CD1c-positive myeloid dendritic cell (primary cell): Measurements from ENCODE around the gene ACTN2.

Experiments used
- DNase-seq: peaks from one replicate; pipeline ENCODE4 v3.0.0-alpha.2; 2016; ENCODE audit errors: extremely low spot score

Gene ACTN2

DNA sequence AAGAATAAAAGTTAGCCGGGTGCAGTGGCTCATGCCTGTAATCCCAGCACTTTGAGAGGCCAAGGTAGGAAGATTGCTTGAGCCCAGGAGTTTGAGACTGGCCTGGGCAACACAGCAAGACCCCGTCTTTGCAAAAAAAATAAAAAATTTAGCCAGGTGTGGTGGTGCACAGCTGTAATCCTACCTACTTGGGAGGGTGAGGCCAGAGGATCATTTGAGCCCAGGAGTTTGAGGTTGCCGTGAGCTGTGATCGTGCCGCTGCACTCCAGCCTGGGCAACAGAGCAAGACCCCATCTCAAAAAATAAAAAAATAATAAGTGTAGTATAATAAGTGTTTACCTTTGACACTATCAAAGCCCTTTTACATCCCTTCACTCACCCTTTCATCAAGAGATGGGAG is 5.0 kb downstream of the ACTN2 start:
- no peak for DNase-seq

DNA sequence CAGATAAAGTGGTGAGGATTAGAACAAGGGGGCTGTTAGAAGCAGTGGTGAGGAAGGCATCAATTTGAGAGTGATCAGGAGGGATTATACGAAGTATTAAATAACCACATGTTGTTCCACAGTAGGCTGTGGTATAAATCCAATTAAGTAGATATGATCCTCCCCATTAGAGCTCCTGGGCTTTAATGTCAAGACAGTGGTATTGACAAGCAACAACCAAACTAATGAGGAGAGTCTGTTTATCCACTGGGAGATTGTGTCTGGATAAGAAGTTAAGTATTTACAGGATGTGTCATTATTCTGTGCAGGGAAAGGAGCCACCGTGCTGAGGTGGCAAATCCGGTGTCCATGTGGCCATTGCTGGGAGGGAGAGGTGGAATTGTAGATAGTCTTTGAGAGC is 5.8 kb downstream of the ACTN2 start:
- DNase-seq: no peak

DNA sequence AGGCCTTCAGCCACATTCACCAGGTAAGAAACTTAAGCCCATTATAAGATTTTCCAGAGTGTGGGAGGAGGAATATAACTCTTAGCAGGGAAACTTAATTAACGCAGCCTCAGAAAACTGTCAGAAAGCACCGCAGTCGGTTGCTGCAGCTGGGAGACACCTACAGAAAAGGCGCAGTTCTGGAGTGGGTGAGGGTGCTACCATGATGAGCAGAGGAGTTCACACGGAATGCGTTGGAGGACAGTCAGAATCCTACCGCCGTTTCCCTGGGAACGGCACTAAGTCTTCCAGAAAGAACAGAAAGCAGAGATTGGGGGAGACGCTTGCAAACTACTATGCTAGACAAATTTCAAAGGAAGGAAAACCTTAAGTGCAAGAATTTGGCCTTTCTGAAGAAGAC is 6.4 kb downstream of the ACTN2 start:
- no peak for DNase-seq

DNA sequence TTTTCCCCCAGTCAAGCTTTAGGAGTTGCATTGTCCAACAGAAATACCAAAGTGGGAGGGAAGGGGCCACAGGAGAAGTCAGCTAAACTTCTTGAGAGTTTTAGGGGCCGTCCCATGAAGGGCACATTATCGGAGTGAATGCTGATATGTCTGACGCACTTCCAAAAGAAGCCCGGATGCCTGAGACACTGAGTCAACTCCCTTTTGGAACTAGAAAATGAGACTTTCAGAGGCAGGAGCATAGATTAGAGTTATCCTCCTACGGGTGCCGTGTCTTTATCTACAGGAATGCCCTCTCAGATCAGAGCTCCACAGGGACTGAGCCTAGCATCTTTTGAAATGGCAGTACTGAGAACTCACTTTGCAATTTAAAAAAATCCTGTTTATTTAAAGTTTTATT is 13.1 kb downstream of the ACTN2 start:
- DNase-seq: no peak

DNA sequence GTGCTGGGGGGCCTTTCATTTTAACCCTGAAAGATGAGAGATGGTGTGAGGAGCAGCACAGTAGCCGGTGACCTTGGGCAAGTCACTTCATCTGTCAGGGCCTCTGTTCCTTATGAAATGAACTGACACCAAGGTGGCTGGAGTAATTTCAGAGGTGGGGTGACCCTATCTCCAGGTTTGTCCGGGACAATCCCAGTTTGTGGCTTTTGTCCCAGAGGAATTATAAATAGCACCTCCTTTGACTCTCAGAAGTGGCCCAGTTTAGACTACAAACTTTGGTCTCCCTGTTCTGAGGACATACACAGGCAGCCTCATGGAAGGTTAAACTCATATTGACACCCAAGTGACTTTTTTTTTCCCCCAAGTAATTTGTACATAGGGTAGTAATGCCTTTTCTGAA is 14.6 kb downstream of the ACTN2 start:
- no peak for DNase-seq

DNA sequence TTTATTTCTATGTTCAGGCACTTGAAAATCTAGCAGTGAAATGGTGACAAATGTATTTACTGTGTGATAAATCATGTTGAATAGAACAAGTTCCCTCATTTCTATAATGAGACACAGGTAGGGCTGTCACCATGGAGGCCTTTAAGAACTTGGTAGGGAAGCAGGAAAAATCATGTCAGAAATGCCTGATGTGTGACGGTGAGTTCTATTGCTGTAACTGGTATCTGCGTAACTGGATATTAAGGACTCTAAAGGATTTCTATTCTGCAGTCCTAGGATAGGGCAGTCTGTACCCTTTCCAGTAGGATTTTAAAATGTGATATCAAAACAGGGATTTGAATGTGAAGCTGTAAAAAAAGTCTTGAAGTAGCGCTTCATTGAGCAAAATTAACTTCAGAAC is 15.5 kb downstream of the ACTN2 start:
- no peak for DNase-seq

DNA sequence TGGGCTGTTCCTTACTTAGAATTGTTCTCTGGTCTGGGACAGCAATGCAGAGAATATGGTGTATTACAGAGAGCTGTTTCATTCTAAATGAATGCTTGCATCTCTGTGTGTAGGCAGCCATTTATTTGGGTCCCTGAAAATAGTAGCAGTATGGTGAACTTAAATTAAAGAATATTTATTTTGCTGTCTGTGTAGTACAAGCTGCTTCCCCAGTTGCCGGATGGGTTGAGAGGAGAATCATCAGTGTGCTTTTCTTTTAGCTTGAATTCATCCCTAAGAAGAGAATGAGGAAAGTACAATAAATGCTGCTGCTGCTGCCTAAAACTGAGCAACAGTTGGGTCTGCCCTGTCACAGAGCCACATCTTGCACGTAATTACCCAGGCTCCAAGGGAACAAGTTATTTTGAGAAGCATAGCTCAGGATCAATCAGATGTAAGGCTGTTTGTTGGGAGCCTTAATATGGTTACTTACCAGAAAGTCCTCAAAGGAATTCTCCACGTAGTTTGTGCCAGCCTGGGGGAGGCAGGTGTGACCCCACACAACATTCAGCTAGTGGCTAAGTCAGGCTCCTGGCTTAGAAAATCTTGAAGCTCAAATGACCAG is 16.6 kb downstream of the ACTN2 start:
- DNase-seq: no peak

DNA sequence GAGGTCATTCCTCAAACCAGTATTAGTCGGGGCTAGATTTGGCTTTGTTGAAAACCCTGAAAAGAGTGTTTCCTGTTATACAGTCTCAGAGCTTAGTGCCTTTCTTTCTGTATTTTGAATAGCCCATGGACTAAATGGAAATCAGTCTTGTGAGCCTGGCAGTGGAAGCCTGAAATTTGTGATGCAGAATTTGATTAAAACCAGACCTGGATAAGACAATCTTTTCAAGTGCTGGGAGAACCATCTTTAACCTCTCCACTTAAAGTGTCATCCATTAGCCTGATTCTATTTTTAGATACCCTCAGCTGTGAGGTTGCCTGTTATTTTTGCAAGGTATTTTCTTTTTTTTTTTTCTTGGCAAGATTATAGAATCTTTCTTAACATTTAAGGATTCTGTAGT is 19.5 kb downstream of the ACTN2 start:
- DNase-seq: no peak

DNA sequence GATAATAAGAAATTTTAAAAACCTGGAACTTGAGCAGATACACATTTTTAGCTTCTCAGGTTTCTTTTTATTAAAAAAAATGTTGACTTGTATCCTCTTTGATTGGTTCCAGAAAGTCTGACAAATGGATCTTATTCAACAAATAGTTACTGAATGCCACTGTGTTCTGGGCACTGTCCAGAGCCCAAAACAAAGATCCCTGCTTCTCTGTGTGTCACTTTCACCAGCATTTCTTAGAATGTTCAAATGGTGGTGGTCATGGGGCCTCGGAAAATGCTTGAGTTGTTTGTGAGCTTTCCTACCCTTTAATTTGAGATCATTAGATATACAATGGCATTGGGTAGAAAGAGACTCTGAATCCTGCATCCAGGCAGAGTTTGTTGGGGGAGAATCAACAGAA is 19.9 kb downstream of the ACTN2 start:
- no peak for DNase-seq

DNA sequence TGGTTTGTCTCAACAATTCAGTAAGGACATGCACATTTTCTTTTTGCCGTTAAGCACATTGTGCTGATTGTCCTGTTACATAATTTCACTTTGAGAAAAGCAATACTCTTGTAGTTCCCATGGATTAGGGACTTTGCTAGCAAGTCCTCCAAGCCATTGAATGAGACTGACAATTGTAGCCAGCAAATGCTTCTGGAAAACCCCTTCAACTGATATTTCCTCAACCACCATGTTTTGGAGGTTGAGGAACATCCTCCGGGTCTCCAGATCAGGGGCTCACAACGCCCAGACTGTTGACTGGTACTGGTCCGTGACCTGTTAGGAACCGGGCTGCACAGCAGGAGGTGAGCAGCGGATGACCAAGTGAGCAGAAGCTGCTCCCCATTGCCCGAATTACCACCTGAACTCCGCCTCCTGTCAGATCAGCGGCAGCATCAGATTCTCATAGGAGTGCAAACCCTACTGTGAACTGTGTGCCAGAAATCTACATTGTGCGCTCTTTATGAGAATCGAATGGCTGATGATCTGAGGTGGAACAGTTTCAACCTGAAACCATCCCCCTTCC is 24.1 kb downstream of the ACTN2 start:
- DNase-seq: no peak

DNA sequence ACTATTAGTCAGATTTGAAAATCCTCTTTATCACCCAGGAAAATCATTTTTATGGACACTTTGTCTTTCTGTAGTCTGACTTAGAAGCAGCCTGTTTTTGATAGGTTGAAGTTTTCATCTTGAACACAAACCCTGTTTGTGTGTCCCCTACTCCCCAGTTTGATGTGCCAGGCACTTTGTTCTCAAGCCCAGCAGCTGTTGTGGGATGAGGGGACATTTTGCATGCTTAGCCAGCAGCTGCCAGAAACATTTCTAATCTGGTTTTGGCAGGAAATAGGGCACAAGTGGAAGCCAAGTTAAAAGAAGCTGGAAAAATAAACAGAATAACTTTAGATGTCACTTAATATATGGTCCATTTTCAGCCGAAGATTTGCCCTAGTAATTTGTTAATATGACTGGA is 29.9 kb downstream of the ACTN2 start:
- no peak for DNase-seq

DNA sequence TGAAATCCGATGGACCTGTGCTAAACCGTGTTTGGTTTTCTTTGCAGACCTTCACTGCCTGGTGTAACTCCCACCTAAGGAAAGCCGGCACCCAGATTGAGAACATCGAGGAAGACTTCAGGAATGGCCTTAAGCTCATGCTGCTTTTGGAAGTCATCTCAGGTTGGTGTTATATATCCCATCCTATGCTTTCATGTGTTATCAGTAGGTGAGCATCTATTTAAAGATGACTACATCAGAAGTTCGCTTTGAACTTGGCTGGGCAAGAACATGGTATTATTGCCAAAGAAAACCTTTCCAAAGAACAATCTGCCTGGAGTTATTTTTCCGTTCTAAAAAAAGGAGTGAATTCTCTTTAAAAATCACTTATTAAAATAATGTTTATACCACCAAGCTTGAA is 31.5 kb downstream of the ACTN2 start:
- DNase-seq: no peak

DNA sequence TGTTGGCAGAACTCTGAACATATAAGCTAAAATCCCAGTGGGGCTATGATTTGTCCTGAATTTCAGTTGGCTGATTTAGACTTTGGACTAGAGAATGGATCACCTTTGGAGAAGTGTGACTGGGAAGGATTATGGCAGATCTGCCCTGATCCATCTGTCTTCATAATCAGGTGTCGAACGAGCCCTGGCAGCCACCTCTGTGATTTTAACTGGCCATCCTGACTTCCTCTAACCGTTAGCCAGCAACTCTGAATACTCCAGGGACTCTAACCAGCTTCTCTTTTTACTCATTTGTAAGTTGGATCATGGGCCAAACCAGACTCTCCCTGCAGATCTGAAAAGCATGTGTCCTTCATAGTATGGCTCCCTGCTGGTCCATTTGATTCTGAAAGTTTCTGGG is 32.0 kb downstream of the ACTN2 start:
- no peak for DNase-seq

DNA sequence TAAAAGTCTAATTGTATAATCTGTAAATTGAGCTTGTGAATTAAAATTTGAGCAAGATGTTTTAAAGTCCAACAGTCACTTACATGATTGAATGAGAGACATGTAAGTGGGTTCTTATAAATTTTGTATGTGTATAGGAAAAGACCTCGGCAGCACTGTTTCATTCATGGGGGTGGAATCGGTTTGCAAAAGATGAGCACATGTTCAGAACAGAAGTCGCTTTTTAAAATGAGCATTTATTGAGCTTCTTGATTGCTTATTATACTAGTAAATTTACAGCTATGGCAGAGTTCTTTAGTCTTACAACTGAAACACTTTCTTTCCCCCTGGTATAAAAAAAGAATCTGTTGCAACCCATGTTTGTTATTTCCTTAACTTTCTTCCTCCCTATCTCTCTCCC is 33.9 kb downstream of the ACTN2 start:
- no peak for DNase-seq

DNA sequence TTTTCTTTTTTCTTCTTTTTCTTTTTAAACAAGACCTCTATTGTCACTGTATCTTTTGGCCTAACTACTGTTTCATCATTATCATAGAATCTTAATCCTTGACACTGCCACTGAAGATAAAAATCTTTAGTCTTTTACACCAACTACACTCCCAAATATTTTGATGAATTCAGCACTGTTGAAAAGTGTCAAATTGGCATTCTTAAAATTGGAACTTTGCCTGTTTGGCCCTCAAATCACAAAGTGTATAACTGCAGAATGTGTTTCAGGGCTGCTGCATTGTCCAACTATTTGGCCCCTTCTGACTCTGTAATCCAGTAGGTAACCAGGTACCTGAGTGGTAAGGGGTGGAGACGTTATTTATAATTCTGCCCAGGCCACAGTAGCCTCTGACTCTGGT is 34.3 kb downstream of the ACTN2 start:
- DNase-seq: no peak

DNA sequence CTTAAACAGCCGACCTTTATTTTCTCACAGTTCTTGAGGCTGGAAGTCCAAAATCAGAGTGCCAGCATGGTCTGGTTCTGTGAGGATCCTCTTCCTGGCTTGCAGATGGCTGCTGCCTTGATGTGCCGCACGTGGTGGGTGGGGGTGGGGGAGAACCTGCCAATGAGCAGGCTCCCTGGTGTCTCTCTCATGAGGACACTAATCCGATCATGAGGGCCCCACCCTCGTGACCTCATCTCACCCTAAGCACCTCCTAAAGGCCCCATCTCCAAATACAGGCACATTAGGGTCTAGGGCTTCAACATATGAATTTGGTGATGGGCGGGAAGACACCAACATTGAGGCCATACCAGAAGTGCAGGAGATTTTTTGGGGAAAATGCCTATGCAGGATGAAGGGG is 37.8 kb downstream of the ACTN2 start:
- no peak for DNase-seq

DNA sequence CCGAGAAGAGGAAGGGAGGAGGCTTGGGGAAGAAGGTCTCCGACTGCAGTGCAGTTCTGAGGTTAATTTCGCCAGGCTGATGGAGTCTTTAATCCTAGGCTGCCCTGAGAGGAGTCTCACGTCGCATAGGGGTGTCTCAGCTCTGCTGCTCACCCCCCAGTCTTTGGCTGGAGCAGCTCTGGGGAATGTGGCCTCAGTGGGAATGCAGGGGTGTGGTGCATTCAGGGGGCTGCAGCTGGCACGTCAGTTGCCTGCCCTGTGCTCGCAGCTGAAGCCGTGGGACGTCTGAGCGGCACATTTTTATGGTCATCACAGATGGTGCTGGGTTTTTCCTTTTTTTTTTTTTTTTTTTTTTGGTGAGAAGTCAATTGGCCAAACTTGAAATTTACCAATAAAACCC is 38.2 kb downstream of the ACTN2 start:
- no peak for DNase-seq

DNA sequence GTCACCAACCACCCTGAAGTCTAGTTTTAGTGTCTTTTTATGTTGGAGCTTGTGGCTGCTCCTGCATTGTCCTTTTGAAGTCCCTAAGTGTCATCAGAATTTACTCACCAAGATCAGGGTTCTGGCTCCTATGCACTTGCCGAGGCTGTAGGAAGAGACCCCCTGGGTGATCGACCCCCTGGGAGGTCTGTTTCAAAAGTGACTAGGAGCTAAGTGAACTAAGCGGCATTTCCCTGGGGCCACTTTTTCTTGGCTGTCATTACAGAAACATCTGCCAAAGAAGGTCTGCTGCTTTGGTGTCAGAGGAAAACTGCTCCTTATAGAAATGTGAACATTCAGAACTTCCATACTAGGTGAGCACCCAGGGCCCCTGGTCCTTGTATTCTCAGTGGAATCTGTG is 39.4 kb downstream of the ACTN2 start:
- no peak for DNase-seq

DNA sequence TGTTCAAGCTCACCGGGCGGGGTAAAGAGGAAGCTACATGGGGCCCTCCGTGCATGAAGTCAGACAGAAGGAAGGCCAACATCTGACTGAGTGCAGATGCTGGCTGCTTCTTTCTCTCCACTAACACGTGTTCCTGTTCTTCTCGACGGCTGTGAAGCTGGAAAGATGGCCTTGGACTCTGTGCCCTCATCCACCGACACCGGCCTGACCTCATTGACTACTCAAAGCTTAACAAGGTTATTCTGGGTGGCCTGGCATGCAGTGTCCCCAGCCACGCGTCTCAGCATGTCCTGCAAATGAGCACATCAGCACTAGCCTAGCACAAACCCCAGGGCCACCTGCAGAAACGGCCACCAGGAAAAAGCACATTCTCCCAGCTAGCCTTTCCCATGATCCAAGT is 41.2 kb downstream of the ACTN2 start:
- DNase-seq: no peak

DNA sequence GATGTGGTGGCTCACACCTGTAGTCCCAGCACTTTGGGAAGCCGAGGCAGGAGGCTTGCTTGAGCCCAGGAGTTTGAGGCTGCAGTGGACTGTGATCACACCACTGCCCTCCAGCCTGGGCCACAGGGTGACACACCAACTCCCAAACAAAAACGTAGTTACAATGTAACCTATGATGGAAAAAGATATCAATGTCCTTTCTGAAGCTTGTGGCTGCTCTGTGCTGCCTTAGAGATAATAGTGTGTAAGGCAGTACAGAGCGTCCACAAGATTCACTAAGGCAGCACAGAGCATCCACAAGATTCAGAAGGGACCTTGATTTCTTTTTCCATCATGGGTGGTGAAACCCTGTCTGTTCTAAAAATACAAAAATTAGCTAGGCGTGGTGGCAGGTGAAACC is 42.5 kb downstream of the ACTN2 start:
- DNase-seq: no peak

DNA sequence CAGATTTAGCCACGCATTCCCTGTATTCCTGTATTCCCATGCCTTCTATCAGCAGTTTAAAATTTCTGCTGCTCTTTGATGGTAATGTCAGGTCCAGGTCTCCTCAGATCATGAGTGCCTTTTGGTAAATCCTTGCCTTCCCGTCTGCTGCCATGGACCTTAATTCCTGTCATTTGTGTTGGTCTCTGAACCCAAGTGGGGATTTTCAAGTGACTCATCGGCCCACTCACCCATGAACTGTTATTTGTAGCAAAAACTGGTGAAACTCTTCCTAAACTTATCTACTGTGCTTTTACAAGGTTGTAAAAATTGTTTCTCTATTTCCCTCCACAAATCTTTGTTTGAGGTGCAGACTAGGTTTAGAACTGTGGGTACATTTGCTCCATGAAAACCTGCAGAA is 47.4 kb downstream of the ACTN2 start:
- DNase-seq: no peak

DNA sequence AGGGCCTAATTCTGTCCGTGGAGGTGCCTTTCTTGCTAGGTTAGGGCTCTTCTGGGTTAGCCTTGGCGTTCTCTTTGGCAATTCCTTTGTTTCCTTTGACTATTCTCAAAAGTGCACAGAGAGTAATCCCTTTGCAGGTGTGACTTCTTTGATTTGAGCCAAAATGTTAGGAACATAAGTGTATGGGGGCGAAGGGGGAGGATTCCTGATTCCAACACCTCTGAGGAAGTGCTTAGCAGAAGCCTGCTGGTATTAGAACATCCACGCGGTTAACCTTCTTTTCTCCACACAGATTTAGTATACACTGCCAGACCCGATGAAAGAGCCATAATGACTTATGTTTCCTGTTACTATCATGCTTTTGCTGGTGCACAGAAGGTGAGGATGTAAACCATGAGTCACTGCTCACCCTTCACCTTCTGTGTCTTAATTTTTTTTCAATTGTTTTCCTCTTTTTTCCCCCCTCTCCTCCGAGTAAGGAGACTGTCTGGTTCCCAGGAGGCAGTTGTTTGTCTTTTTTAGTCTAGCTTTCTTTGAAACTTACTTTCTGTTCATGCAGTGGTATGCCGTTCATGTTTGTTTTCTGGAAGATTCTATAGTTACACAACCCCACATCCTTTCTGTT is 48.0 kb downstream of the ACTN2 start:
- DNase-seq: no peak

DNA sequence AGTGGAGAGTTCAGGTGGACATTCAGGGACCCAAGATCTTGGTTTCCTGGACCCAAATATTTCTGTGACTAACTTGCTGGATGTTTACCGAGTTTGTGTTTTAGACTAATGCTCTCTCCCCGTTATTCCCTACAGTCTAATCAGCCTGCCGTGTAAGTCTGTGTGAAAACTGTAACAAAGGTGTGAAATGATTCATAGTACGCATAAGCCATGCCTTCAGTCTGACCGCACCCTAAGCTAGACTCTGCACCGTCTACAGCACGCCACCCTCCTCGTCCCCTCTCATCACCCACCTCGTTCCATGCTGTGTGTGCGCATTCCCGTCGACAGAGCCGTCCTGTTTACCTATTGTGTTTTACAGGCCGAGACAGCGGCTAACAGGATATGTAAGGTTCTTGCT is 50.5 kb downstream of the ACTN2 start:
- no peak for DNase-seq

DNA sequence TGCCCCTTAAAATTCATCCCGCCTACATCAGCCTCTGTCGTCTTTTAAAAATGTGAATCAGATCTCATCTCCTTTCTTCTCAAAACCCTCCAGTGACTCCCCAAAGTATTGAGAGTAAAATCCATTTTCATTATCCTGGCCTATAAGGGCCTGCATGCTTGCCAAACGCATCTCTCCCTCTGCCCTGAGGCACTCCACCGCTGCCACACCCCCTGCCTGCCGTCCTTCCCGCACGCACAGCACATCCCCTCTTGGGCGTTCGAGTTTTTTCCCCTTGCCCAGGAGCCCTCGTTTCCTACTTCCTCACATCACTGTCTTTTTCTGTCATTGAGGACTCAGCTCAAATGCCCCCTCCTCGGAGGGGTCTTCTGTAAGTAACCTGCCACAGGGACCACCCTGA is 55.5 kb downstream of the ACTN2 start:
- DNase-seq: no peak
